WTC11 (cell line): ENCODE data around the gene ANGPTL4. TPM values are rescaled to one million over a fixed set of nuclear protein-coding genes. Genes with fewer than 3 reads are reported as not detected.
"Not testable (repeated sequence)": the region's sequence is repeated elsewhere in the genome, so short reads cannot be mapped to it uniquely, and the experiment has no call there.

Experiments used
- ATAC-seq: fragments of 200-7000 bp; cut with Tn5 transposase; 2 replicates; pipeline ENCODE4 v1.10.0; 2021; ENCODE audit warnings: mild to moderate bottlenecking, moderate library complexity
- Bru-seq: library from RNA; stranded (reverse); fragments of 400-500 nt; gene quantifications from one replicate; lab custom pipeline; 2021; lab: Mats Ljungman, UMichigan
- CTCF ChIA-PET: fragments of 300-600 bp; sonication (Branson Sonifier 250); formaldehyde crosslinking; loops from one replicate; lab custom pipeline; 2021; ENCODE audit warnings: antibody characterized with exemption; lab: Charles Lee
- POLR2A ChIA-PET: fragments of 350-600 bp; sonication (Branson Sonifier 250); formaldehyde crosslinking; loops from one replicate; lab custom pipeline; 2021; ENCODE audit warnings: antibody characterized with exemption; lab: Charles Lee
- DNase-seq: peaks from one replicate; pipeline ENCODE4 v3.0.0; 2021; ENCODE audit warnings: low spot score
- H3K27ac Mint-ChIP-seq: 2 replicates; pipeline ENCODE4 v1.8.0; 2021; ENCODE audit warnings: mixed read lengths
- H3K27me3 Mint-ChIP-seq: 2 replicates; pipeline ENCODE4 v1.8.0; 2021; ENCODE audit warnings: low read depth, mild to moderate bottlenecking, moderate library complexity, mixed read lengths
- H3K36me3 Mint-ChIP-seq: 2 replicates; pipeline ENCODE4 v1.8.0; 2021; ENCODE audit warnings: mixed read lengths
- H3K4me1 Mint-ChIP-seq: 2 replicates; pipeline ENCODE4 v1.8.0; 2022; ENCODE audit warnings: mixed read lengths
- H3K4me3 Mint-ChIP-seq: 2 replicates; pipeline ENCODE4 v1.8.0; 2021; ENCODE audit warnings: mild to moderate bottlenecking, moderate library complexity, mixed read lengths
- H3K9me3 Mint-ChIP-seq: 2 replicates; pipeline ENCODE4 v1.8.0; 2021; ENCODE audit warnings: mixed read lengths
- ARID4B ChIP-seq: sonication (generic); formaldehyde crosslinking; IDR thresholded peaks from 2 replicates; pipeline ENCODE4 v1.8.0; 2023; ENCODE audit warnings: missing genetic modification reagents, mild to moderate bottlenecking, borderline replicate concordance
- FOXK1 ChIP-seq: sonication (generic); formaldehyde crosslinking; IDR thresholded peaks from 2 replicates; pipeline ENCODE4 v1.8.0; 2022; ENCODE audit warnings: mild to moderate bottlenecking, moderate library complexity, missing genetic modification reagents
- FOXP4 ChIP-seq: sonication (generic); formaldehyde crosslinking; IDR thresholded peaks from 2 replicates; pipeline ENCODE4 v1.8.0; 2022; ENCODE audit warnings: mild to moderate bottlenecking, missing genetic modification reagents
- HMGXB4 ChIP-seq: sonication (generic); formaldehyde crosslinking; IDR thresholded peaks from 2 replicates; pipeline ENCODE4 v1.8.1; 2023; ENCODE audit warnings: mild to moderate bottlenecking, moderate library complexity, missing genetic modification reagents
- MAX ChIP-seq: sonication (generic); formaldehyde crosslinking; IDR thresholded peaks from 2 replicates; pipeline ENCODE4 v1.8.0; 2022; ENCODE audit warnings: mild to moderate bottlenecking, missing genetic modification reagents
- PRDM15 ChIP-seq: sonication (generic); formaldehyde crosslinking; IDR thresholded peaks from 2 replicates; pipeline ENCODE4 v1.8.0; 2022; ENCODE audit warnings: missing genetic modification reagents
- SP1 ChIP-seq: sonication (generic); formaldehyde crosslinking; conservative IDR thresholded peaks from 2 replicates; pipeline ENCODE4 v1.8.1; 2022; ENCODE audit warnings: missing genetic modification reagents
- ZNF138 ChIP-seq: sonication (generic); formaldehyde crosslinking; conservative IDR thresholded peaks from 2 replicates; pipeline ENCODE4 v1.8.1; 2022; ENCODE audit warnings: mild to moderate bottlenecking, moderate library complexity, missing genetic modification reagents
- ZNF232 ChIP-seq: sonication (generic); formaldehyde crosslinking; IDR thresholded peaks from 2 replicates; pipeline ENCODE4 v1.8.0; 2022; ENCODE audit warnings: mild to moderate bottlenecking, missing genetic modification reagents
- long read RNA-seq, 3 experiments: library from RNA in 1 of 3; library from capped mRNA in 1 of 3; library from polyadenylated mRNA in 1 of 3; unstranded in 2 of 3; stranded (forward) in 1 of 3; transcript quantifications; one replicate each; pipeline ENCODE4 v2.0.0, GENCODE V29; 2021
- total RNA-seq: library from RNA; stranded (reverse); gene quantifications from 3 replicates; pipeline ENCODE4 v1.2.3, GENCODE V29; 2021

The ANGPTL4 gene
- total RNA-seq (1.0 to 2.7 TPM (median 2.2 TPM) in 3 replicates), Bru-seq, nascent RNA (percentile 22 among the genes with signal in this experiment)
- long read RNA-seq, experiment 1, transcript ANGPTL4-201 (7 exons, 1,879 nt): major isoform, 5 of 7 reads
- long read RNA-seq, experiment 1, partial matches to known transcripts: 0 of 7 reads
- long read RNA-seq, experiment 1, other reads (novel, unspliced or antisense): 2 of 7 reads
- long read RNA-seq, experiment 2, partial matches to known transcripts: 1 of 5 reads
- long read RNA-seq, experiment 2, other reads (novel, unspliced or antisense): 0 of 5 reads
- long read RNA-seq, experiment 3: 0 reads

GRCh38 chr19:8363803-8364771, at the start of gene ANGPTL4:
TSS of gene ANGPTL4 (plus strand) at chr19:8364155. CDS start at chr19:8364322, 167 bp downstream.
- peaks cover 24% of the 10 kb centered on the region for H3K4me1 Mint-ChIP-seq
- peak; percentile 77 for ATAC-seq
- TF ChIP-seq FOXP4: no peak
- peak; percentile 71; the same call in 1 of the 2 replicates for TF ChIP-seq ZNF138 (CRISPR knock-in tag)
- peak; percentile 83 for TF ChIP-seq PRDM15 (CRISPR knock-in tag)
- TF ChIP-seq HMGXB4 (CRISPR knock-in tag): peak; percentile 64; the same call in 1 of the 2 replicates
- TF ChIP-seq MAX (CRISPR knock-in tag): peak; percentile 66
- TF ChIP-seq SP1: peak; percentile 44; the same call in 1 of the 2 replicates
- no peak for TF ChIP-seq ZNF232
- peak; percentile 19; the same call in 1 of the 2 replicates for TF ChIP-seq ARID4B (CRISPR knock-in tag)
- TF ChIP-seq FOXK1: peak; percentile 46; the same call in 1 of the 2 replicates
- no peaks in the 10 kb centered on the region for H3K36me3 Mint-ChIP-seq
- H3K4me3 Mint-ChIP-seq: peak within 1 kb of the TSS; percentile 75
- DNase-seq: peak; percentile 68
- ChIA-PET POLR2A (interaction anchor here (0.6 to 1.2 kb wide), 4 partner anchors 10 to 29 kb away, joined by 3 to 5 read pairs (median 3); partner anchors contain the start of gene RAB11B), CTCF (interaction anchor here (0.6 to 3.5 kb wide), 8 partner anchors 10 to 118 kb away, joined by 3 to 37 read pairs (median 4); partner anchors contain the start of gene MARCHF2)
- no peaks in the 10 kb centered on the region for H3K9me3 Mint-ChIP-seq
- H3K27ac Mint-ChIP-seq: no peak within 1 kb of the TSS
- peaks cover 69% of the 10 kb centered on the region for H3K27me3 Mint-ChIP-seq

GRCh38 chr19:8314981-8315640, 48.8 kb upstream of the ANGPTL4 start:
- DNase-seq, H3K4me3 Mint-ChIP-seq, H3K27me3 Mint-ChIP-seq, CTCF ChIA-PET, H3K9me3 Mint-ChIP-seq, ATAC-seq: not testable (repeated sequence)
- POLR2A ChIA-PET: interaction anchor here (0.7 kb wide), 1 partner anchor 229 kb away, joined by 4 read pairs; no protein-coding TSS in a partner anchor
- Mint-ChIP-seq H3K36me3 (peaks cover 28% of the 10 kb centered on the region), H3K27ac (peak overlapping the region; percentile 83), H3K4me1 (peaks cover 32% of the 10 kb centered on the region)
